DMS114 treated with DMSO at 0.1 percent for 48 hours (cell line): Measurements from ENCODE around the gene SNRPA1.

ENCODE experiments used
- DNase-seq: peaks from one replicate; lab custom pipeline; 2025; ENCODE audit not compliant: unreplicated experiment; lab: John Stamatoyannopoulos, UW

The SNRPA1 gene

GRCh38 chr15:101244036-101244781 is 50.8 kb downstream of the SNRPA1 start:
- DNase-seq: no peak

- no peak for DNase-seq
Measured at GRCh38 chr15:101243420-101243819, 51.6 kb downstream of the SNRPA1 start.

GRCh38 chr15:101242999-101243336 is 52.1 kb downstream of the SNRPA1 start:
- DNase-seq: no peak

DNA sequence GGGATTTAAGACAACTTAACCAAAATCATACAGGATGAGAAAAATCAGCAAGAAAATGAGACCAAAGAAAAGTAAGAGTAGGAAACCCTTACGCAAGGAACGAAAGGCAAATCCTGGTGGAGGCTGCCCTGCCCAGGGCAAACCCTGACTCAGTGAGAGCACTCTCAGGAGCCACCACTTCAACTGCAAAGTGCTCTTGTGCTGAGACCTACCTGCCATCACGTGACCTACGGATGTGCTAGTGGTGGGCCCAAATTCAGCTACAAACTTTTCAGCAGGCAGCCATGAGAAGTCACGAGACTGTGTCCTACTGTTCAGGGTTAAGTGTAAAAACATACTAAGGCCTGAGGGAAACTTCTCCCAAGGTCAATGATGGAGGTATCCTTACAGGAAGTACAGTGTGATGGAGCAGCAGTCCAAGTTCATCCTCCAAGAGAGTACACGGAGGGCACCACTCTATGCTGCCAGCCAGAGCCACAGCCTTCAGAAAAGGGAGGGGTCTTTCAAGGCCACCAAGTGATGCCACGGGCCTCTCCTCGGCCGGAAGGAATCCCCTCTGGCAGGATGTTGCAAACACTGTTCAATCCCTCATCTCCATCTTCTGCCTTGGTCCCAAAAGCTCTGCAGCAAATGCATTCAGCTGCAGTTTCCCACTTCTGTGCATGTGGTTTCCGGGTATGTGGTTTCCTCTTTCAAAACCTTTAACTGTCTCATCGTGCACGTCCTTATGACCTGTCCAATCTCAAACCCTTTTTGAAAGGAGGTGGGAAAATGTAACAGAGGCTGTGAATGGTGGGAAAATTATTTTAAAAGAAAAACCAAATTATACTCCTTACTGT is 52.7 kb downstream of the SNRPA1 start:
- no peak for DNase-seq

- DNase-seq: no peak
Measured at GRCh38 chr15:101240358-101240757, 54.7 kb downstream of the SNRPA1 start.

- no peak for DNase-seq
Measured at GRCh38 chr15:101239724-101240136, 55.3 kb downstream of the SNRPA1 start.

- no peak for DNase-seq
Measured at GRCh38 chr15:101237251-101237650, 57.8 kb downstream of the SNRPA1 start.

DNA sequence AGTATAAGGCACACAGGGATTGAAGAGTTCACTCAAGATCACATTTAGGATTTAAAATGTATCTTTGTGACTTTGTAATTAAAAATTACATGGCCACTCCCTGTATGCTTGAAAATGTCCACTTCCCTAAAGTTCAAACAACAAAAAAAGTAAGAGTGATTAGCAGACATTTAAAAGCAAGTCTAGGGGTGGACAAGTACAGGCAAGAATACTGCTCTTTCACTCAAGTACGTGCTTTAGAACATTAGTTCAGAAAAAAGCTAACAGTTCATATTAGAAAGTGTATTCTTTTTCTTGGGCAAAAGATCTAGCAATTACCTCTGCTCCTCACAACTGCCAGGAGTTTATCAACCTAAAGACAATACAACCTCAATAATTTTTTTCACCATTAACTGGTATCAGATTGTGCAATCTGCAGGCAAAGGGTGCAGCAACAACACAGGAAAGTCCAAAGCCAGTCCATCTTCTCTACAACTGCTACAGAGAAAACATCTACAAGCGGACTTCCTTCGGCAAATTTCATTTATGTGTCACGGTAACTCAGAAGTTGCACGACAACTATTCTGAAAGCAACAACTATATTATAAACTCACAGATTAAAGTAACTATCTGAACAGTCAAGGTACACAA is 61.3 kb downstream of the SNRPA1 start:
- DNase-seq: no peak

GRCh38 chr15:101232677-101233076 is 62.4 kb downstream of the SNRPA1 start:
- DNase-seq: no peak
